Cardiac fibroblast (primary cell): ENCODE data around the gene SLC22A15.

ENCODE experiments used
- DNase-seq, 2 donors: peaks; one replicate each; pipeline versions ENCODE4 v3.0.0 to v3.0.0-alpha.2; 2010; ENCODE audit warnings: low read depth in 2 of 2
- H3K4me3 ChIP-seq, 2 donors: replicated peaks in 1 of 2; 1 replicate in 1 of 2; 2 replicates in 1 of 2; pipeline ENCODE4 v1.5.1; 2011; ENCODE audit warnings: low read depth in 2 of 2, low read length in 2 of 2, mild to moderate bottlenecking in 2 of 2, moderate library complexity in 1 of 2
- CTCF ChIP-seq: IDR thresholded peaks from one replicate; pipeline ENCODE4 v1.5.1; 2011; ENCODE audit warnings: low read depth, mild to moderate bottlenecking, low read length, inconsistent platforms

The SLC22A15 gene

GRCh38 chr1:116096013-116096618 lies 119.8 kb downstream of the SLC22A15 start:
- DNase-seq: no peak
- H3K4me3 ChIP-seq: no peak overlapping the region
- no peak for TF ChIP-seq CTCF

DNA sequence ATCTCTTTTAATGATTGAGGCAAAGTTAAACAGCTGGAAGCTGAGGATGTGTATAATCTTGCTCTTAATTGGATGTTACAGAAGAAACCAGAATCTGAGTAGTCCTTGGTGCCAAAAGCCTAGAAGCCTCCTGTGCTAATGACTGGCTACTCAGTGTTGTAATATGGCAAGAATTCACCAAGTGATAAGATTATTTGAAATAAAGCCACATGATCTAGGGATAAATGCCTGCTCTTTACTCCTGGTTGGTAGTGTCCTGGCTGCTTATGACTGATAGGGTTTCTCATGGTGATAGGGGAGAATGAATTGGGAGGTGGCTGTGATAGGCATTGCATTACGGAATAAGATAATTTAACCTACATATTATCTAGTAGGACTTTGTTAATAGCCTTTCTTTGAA lies 121.3 kb downstream of the SLC22A15 start:
- no peak overlapping the region for H3K4me3 ChIP-seq
- DNase-seq: peak in 1 of 2 donors; percentile 21
- no peak for TF ChIP-seq CTCF

GRCh38 chr1:116099379-116099778 lies 123.1 kb downstream of the SLC22A15 start:
- no peak overlapping the region for H3K4me3 ChIP-seq

DNA sequence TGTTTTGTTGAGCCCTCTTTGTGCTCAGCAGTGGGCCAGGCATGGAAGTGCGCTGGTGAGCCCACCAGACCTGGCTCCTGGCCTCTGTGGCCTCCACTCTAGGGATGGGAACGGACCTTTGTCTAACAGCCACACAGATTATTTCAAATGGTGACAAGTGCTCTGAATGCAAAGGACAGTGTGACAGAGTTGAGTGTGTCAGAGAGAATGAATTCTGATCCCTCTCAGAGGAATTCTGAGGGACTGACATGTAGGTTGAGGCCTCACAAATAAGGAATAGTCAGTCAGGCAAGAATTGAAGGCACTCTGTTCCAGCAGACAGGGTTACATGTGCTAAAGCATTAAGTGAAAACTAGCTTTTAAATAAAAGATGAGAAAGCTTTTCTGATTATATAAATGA lies 123.6 kb downstream of the SLC22A15 start:
- no peak overlapping the region for H3K4me3 ChIP-seq
- TF ChIP-seq CTCF: no peak
- no peak for DNase-seq

More at GRCh38 chr1:116099379-116099778, 123.1 kb downstream of the SLC22A15 start:
- DNase-seq: no peak
- TF ChIP-seq CTCF: no peak

GRCh38 chr1:116104667-116105066 lies 128.4 kb downstream of the SLC22A15 start:
- TF ChIP-seq CTCF: no peak
- H3K4me3 ChIP-seq: no peak overlapping the region
- DNase-seq: no peak

DNA sequence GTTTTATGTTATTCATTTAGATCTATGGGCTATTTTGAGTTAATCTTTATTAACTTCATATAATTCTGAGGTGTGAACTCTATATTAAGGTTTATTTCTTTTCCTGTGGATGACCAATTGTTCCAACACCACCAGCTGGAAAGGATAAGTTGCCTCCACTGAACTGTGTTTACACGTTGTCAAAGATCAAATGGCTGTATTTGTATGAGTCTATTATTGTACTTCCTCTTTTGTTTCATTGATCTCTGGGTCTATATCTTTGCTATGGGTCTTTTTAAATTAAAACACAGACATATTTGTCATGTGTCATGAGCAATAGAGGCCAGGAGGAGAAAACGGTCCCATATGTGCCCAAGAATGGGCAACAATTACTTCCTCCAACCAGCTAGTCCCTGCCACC lies 129.7 kb downstream of the SLC22A15 start:
- TF ChIP-seq CTCF: no peak
- no peak for DNase-seq
- H3K4me3 ChIP-seq: no peak overlapping the region

DNA sequence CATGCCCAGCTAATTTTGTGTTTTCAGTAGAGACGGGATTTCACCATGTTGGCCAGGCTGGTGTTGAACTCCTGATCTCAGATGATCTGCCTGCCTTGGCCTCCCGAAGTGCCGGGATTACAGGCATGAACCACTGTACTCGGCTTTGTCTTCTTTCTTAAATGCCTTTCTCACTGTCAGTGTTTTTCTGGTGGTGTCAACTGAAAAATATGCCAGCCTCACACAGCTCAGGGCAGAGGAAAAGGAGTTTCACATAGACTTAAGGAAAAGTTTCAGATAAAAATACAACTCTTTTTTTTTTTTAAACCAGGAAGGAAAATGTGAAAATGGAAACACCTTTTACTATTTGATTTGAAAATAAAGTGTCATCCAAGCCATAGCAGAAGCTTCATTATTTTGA lies 130.3 kb downstream of the SLC22A15 start:
- no peak for DNase-seq
- no peak overlapping the region for H3K4me3 ChIP-seq
- TF ChIP-seq CTCF: no peak
